GM19240 (cell line): ENCODE measurements around the gene FAM120C.
A peak's percentile ranks its signal among the peaks of the same experiment; 100 is the strongest.

Source experiments
- DNase-seq: peaks from one replicate; pipeline ENCODE4 v3.0.0; 2011; ENCODE audit warnings: low spot score; ENCODE audit not compliant: insufficient read length

The FAM120C gene

GRCh38 chrX:54157561-54157960, 25.5 kb downstream of the FAM120C start:
- DNase-seq: no peak

GRCh38 chrX:54134269-54134668, 48.8 kb downstream of the FAM120C start:
- no peak for DNase-seq

- DNase-seq: no peak
Measured at GRCh38 chrX:54116391-54116790, 66.7 kb downstream of the FAM120C start.

- DNase-seq: no peak
Measured at GRCh38 chrX:54093571-54093970, 89.5 kb downstream of the FAM120C start.

- no peak for DNase-seq
Measured at GRCh38 chrX:54093159-54093558, 89.9 kb downstream of the FAM120C start.

- DNase-seq: no peak
Measured at GRCh38 chrX:54090880-54091279, 92.2 kb downstream of the FAM120C start.

- no peak for DNase-seq
Measured at GRCh38 chrX:54089191-54089590, 93.9 kb downstream of the FAM120C start.

- DNase-seq: no peak
Measured at GRCh38 chrX:54087661-54088060, 95.4 kb downstream of the FAM120C start.

GRCh38 chrX:54085666-54086065, 97.4 kb downstream of the FAM120C start:
- no peak for DNase-seq

GRCh38 chrX:54076903-54077302, 106.2 kb downstream of the FAM120C start:
- DNase-seq: no peak

GRCh38 chrX:54074826-54075225, 108.2 kb downstream of the FAM120C start:
- no peak for DNase-seq

- no peak for DNase-seq
Measured at GRCh38 chrX:54067766-54068165, 115.3 kb downstream of the FAM120C start.

GRCh38 chrX:54066841-54067240, 116.2 kb downstream of the FAM120C start:
- no peak for DNase-seq

GRCh38 chrX:54064564-54064963, 118.5 kb downstream of the FAM120C start:
- DNase-seq: no peak

GRCh38 chrX:54063361-54063760, 119.7 kb downstream of the FAM120C start:
- no peak for DNase-seq

GRCh38 chrX:54049801-54050200, 133.3 kb downstream of the FAM120C start:
- no peak for DNase-seq

- DNase-seq: no peak
Measured at GRCh38 chrX:54048412-54048811, 134.6 kb downstream of the FAM120C start.

- no peak for DNase-seq
Measured at GRCh38 chrX:54045563-54046228, 137.4 kb downstream of the FAM120C start.

- no peak for DNase-seq
Measured at GRCh38 chrX:54044877-54045338, 138.1 kb downstream of the FAM120C start.

GRCh38 chrX:54044126-54044876, 138.8 kb downstream of the FAM120C start, which contains the start of gene PHF8:
TSS of gene PHF8 (minus strand) at chrX:54044473. CDS start at chrX:54042728, 1,745 bp downstream.
- DNase-seq: peak; percentile 52

- DNase-seq: no peak
Measured at GRCh38 chrX:54043541-54044125, 139.4 kb downstream of the FAM120C start.

- DNase-seq: no peak
Measured at GRCh38 chrX:54043056-54043455, 140.0 kb downstream of the FAM120C start.
